ENCODE measurements around the gene LITAFD.
A peak's percentile ranks its signal among the peaks of the same experiment; 100 is the strongest.

Gene LITAFD

DNA sequence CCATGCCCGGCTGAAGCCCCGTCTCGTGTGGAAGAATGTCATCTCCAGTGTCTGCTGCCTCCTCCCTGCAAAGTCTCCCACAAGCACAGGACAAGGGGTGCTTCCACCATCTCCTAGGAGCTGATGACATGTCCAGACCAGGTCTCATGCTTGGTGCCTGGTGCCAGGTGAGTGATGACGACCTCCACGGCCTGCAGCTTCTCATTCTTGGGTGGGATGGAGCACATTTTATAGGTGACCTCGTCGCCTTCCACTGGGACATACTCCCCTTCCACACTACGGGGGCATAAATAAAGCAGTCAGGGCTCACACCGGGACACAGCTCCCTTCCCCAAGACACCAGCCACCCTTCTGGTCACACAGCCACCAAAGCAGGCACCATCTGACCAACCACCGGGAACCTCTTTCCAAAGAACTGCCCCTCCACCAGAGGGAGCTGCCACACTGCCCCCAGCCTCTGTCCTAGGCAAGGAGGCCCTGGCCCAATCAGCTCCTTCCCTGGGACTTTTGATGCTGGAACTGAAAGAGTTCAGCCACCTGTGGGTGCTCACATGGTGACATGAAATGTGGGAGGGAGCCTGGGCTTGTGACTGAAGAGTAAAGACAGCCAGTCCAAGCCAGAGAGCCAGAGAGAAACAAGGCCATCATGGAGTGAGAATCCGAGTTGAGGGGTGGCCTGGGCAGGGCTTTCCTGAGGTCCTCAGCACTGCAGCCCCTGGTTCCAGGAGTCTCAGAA is 26.9 kb upstream of the LITAFD start:
- intact Hi-C loops (cut with DNase I) = no loop called here
- peak in 3 of 10 donors; percentile 33 to 51 (median 50) for DNase-seq

DNA sequence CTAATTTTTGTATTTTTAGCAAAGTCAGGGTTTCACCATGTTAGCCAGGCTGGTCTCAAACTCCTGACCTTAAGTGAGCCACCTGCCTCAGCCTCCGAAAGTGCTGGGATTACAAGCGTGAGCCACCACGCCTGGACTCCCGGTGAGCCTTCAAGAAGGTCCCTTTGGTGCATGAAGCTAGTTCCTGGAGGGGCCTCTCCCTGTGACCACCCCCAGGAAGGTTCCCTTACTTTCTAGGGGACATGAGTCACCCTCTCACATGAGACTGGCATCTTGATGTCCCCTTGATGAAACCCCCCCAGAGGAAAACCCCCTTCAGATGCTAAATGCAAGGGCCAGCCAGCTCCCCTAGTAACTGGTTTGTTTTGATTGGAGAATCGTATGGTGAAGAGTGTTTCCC is 26.2 kb upstream of the LITAFD start:
- DNase-seq = peak in 2 of 10 donors; percentile 33 to 45
- intact Hi-C loops (cut with DNase I) = no loop called here

GRCh38 chr16:8858994-8859912 is 22.9 kb upstream of the LITAFD start:
- peak in 4 of 10 donors; percentile 24 to 76 (median 57) for DNase-seq
- intact Hi-C loops (cut with DNase I) = no loop called here

DNA sequence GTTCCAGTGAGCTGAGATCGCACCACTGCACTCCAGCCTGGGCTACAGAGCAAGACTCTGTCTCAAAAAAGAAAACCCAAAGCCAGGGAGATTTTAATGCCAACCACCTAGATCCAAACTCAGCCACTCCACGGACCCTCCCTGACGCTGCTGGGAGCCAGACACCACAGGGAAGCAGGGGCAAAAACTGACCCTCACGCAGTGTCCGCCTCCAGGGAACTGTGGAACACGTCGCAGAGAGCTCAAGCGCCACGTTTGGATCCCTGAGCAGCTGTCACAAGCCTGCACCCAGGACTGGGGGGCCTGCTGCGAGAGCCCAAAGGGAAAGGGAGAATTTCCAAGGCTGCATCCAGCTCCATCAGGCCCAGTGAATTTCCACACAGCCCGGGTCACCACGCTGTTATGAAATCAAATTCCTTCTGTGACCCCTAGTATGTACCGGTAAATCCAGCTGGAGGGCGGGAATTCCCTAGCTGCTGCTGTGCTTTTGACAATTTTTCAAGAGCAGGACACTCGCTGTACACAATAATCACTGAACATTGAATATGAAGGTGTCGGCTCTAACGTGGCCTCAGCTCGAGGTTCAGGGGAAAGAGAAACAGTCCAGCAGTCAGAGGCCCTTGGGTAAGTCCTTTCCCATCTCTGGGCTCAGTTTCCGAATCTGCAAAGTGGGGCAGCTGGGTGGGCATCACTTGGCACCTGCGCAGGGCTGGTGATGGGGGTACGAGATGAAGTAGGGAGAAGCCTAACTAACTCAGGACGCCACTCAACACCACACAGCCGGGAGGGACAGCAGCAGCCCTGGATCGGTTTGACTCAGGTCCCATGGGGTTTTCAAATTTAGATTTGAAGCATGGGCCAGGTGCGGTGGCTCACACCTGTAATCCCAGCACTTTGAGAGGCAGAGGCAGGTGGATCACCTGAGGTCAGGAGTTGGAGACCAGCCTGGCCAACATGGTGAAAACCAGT is 22.0 kb upstream of the LITAFD start:
- intact Hi-C loops (cut with DNase I) = loop anchor here (5.0 kb wide), 1 partner anchor 63 kb away; the partner anchor contains the start of genes PMM2 and TMEM186
- peak in 4 of 10 donors; percentile 23 to 80 (median 68) for DNase-seq

- peak in 4 of 10 donors; percentile 19 to 85 (median 70) for DNase-seq
Observed at GRCh38 chr16:8861563-8862308, 20.4 kb upstream of the LITAFD start.

DNA sequence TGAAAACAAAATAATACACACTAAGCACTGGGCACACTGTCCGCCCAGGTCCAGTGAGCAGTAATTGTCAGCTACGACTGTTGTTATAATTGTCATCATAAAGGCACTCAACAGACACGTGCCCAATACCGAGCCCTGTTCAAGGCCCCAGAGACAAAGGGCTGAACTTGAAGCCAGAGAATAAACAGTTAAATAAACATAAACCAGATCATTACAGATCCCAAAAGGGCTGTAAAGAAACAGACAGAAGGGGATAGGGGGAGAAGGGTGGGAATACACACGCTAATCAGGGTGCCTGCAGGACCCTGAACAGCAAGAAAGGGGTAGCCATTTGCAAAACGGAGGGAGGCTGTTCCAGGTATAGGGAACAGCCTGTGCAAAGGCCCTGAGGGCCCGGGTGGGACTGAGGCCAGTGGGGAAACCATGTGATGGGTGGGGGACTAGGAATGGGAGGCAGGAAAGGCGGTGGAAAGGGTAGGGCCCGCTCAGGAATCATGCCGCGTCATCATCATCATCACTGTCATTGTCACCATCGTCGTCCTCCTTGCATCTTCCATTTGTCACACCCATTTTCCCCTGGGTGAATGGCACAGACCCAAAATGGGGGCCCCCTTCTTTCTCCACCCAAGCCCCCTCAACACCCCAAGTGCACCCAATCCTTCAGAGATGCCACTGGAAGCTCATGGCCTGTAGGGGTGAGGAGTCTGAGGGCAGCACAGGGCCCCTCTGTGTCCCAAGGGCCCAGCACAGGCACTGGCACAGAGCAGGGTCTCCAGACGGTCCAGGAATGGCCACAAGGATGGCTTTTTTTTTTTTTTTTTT is 19.6 kb upstream of the LITAFD start:
- intact Hi-C loops (cut with DNase I) = loop anchor here (5.0 kb wide), 1 partner anchor 65 kb away; the partner anchor contains the start of genes PMM2 and TMEM186
- DNase-seq = peak in 2 of 10 donors; percentile 20 to 25

More at GRCh38 chr16:8861563-8862308, 20.4 kb upstream of the LITAFD start:
- intact Hi-C loops (cut with DNase I) = loop anchor here (5.0 kb wide), 1 partner anchor 64 kb away; the partner anchor contains the start of genes PMM2 and TMEM186

GRCh38 chr16:8863594-8864424 is 18.3 kb upstream of the LITAFD start:
- intact Hi-C loops (cut with DNase I) = loop anchor here (5.0 kb wide), 1 partner anchor 67 kb away; the partner anchor contains the start of genes PMM2 and TMEM186
- peak; percentile 77 to 99 (median 88) for DNase-seq

DNA sequence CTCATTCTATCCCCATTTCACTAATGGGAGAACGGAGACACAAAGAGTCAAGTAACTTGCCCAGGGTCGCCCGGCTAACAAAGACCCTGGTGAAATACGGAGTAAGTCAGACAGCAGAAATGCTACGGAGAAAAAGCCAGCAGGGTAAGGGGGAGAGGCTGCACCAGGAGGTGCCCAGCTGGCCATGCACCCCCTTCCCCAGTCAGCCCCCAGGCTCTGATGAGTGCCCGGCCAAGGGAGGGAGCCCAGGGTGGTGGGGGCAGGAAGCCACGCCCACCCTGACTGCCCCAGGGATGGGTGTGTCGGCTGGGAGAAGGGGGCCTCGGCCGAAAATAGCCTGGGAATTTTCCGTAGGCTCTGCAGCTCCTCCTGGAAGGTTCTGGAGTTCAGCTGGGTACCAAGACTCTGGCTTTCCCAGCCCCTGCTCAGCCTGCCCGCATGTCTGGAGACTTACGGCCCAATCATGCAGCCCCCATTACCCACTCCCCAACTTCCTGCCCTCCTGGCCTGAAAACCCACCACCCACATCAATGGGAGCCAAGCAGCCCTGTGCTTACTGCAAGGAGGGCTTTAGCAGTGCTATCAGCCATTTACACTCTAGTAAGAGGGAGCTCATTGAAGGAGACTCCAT is 17.6 kb upstream of the LITAFD start:
- intact Hi-C loops (cut with DNase I) = loop anchor here (5.0 kb wide), 1 partner anchor 67 kb away; the partner anchor contains the start of genes PMM2 and TMEM186
- DNase-seq = peak in 3 of 10 donors; percentile 27 to 72 (median 57)

- intact Hi-C loops (cut with DNase I) = no loop called here
- DNase-seq = peak in 1 of 10 donors; percentile 32
Observed at GRCh38 chr16:8865145-8865882, 16.8 kb upstream of the LITAFD start.

- intact Hi-C loops (cut with DNase I) = no loop called here
- peak in 8 of 10 donors; percentile 52 to 94 (median 67) for DNase-seq
Observed at GRCh38 chr16:8866118-8866883, 15.8 kb upstream of the LITAFD start.

DNA sequence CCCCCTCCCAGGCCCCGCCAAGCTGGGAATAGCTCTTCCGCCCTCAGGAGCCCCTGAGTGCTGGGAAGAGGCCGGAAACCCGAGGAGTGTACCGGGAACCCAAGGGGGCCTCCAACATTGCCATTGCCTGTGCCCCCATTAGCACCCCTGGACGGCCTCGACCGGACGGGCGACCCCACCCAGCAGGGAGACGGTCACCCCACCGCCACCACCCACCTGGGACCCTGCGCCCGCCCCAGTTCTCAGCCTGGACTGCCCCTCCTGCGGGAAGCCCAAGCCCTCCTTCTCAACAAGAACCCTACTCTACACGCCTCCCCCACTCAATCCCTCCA is 15.3 kb upstream of the LITAFD start:
- intact Hi-C loops (cut with DNase I) = no loop called here
- no peak for DNase-seq

- peak in 4 of 10 donors; percentile 34 to 90 (median 60) for DNase-seq
Observed at GRCh38 chr16:8867216-8867931, 14.8 kb upstream of the LITAFD start.

GRCh38 chr16:8867932-8868415 is 14.2 kb upstream of the LITAFD start:
- intact Hi-C loops (cut with DNase I) = loop anchor here (1.0 kb wide), 1 partner anchor 223 kb away; the partner anchor contains the start of gene HAPSTR1
- DNase-seq = no peak

More at GRCh38 chr16:8867216-8867931, 14.8 kb upstream of the LITAFD start:
- intact Hi-C loops (cut with DNase I) = no loop called here

All from posterior cingulate gyrus (tissue), 11 donors.